NCI-H187 (cell line): ENCODE measurements around the gene CLEC4G.

ENCODE experiments used
- DNase-seq, 2 experiments: peaks; one replicate each; lab custom pipeline; 2025; lab: John Stamatoyannopoulos, UW

The CLEC4G gene

GRCh38 chr19:7697721-7698287, 34.1 kb downstream of the CLEC4G start:
- DNase-seq, result no peak

- no peak for DNase-seq
These were observed 37.4 kb downstream of the CLEC4G start for GRCh38 chr19:7694499-7694898.

DNA sequence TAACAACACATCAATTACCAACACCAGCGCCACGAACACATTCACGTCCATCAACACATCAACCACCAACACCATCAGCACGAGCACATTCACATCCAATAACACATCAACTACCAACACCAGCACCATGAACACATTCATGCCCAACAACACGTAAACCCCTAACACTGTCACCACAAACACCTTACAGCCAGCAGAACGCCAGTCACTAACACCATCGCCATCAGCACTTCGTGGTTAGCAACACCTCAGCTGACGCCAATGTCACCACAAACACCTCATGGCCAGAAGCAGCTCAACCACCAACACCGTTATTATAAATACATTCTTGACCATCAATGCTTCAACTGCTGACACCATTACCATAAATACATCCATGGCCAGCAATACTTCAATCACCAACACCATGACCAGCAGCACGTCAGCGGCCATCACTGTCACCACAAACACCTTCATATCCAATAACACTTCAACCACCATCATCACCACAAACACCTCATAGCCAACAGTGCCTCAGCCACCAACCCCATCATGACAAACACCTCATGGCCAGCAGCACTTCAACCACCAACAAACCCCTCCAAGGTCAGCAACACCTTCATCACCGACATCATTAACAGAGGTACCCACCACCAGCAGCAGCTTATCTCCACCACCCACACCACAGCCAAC, 39.4 kb downstream of the CLEC4G start:
- DNase-seq, result no peak

- DNase-seq, result no peak
These were observed 40.4 kb downstream of the CLEC4G start for GRCh38 chr19:7691497-7691896.

DNA sequence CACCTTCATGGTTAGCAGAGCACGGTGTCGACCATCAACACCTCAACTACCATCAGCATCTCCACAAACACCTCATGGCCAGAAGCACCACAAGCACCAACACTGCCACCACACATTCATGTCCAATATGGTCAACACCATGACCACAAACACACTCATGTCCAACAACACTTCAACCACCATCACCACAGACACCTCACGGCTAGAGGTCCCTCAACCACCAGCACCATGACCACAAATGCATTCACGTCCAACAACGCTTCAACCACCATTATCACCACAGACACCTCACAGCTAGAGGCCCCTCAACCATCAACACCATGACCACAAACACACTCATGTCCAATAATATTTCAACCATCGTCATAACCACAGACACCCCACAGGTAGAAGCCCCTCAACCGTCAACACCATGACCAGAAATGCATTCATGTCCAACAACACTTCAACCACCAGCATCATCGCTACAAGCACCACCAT, 41.1 kb downstream of the CLEC4G start:
- DNase-seq, result no peak

DNA sequence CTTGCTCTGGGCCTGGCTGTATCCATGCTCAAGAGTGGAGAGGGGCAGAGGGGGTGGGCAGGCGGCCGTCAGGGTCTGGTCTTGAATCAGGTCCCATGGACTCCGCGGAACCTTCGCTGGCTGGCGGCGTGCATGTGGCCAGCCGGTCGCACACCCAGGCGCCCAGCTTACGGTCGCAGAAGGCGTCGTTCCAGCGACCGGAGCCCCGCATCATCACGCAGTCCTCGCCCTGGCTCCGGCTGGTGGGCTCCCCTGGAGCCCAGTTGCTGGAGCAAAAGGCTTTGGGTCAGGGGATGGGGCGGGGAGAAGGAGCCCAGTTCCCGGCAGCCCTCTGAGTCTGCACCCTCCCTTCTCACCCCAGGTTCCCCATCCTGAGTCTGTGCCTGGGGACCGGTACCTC, 42.7 kb downstream of the CLEC4G start:
- DNase-seq, result no peak

GRCh38 chr19:7687177-7687576, 44.7 kb downstream of the CLEC4G start:
- no peak for DNase-seq

GRCh38 chr19:7685546-7686445, 46.1 kb downstream of the CLEC4G start:
- DNase-seq, result no peak

GRCh38 chr19:7682175-7682855, 49.6 kb downstream of the CLEC4G start:
- no peak for DNase-seq

DNA sequence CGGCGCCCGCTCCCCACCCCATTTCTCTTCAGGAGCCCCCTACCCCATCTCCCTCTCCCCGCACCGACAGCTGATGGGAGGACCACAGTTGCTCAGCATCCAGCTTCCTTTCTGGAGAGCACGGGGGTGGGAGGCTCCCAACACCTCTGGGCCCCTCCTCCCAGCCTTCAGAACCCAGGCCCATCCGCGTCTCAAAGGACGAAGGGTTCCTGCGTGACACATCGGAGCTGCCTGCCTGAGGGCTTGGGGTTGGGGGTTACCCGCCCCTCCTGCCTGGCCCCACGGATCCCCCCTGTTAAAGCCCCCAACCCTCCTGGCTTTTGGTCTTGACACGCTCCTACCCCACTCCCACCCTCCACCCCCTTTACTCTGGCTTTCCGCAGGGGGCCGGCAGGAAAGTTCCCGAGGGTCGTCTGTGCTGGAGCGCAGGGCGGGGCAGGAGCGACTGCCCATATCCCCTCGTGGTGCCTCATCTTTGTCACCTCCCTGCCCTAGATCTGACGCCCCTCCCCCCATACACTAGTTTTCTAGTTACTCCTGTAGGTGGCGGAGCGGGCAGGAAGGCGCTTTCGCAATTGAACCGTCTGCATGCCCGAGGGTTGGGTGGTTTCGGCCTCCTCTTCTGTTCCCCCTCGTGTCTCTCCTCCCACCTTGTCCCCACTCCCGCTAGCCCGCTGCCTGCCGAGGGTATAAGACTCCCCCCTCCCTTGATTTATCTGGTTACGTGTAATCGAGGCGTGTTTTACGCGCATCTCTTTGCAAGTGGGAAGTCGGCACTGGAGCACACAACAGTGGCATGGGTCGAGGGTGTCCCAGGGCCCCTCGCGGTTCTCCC, 50.4 kb downstream of the CLEC4G start:
- no peak for DNase-seq

DNA sequence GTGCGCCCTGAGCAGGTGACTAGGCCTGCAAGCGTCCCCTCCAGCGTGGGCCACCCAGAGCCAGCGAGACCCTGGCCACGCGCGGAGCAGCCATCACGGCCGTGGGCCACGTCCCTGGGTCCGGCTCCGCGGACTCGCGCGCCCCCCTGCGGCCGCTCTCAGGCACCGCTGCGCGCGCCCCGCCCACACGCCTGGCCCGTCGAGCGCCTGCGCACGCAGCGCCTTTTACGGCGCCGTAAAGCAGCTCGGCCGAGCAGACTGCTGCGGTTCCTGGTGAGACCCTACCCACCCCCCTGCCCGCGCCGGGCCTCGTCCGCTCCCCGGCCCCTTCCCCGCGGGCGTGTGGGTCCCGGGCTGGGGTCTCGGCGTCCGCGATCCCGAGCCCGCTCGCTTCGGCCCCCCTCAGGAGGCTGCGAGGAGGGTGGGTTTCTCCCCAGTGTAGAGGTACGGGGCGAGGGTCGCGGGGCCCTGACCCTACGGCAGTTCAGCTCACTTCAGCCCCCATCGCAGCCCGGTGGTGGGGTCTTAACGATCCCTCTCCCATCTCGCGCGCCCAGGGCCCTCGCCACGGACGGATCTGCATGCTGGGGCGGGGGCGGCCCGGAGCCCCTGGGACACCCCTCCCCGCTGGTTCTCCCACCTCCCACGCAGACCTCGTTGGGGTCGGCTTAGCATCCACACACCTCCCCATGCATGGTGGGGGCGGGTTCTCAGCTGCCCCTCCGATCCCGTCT, 51.1 kb downstream of the CLEC4G start, which contains the start of gene TRAPPC5:
Gene TRAPPC5 (plus strand): TSS at position 228 of the 734 bp plus-strand sequence. CDS start 1,421 bp downstream, outside the sequence.
- DNase-seq, result peak; percentile 37 to 54

DNA sequence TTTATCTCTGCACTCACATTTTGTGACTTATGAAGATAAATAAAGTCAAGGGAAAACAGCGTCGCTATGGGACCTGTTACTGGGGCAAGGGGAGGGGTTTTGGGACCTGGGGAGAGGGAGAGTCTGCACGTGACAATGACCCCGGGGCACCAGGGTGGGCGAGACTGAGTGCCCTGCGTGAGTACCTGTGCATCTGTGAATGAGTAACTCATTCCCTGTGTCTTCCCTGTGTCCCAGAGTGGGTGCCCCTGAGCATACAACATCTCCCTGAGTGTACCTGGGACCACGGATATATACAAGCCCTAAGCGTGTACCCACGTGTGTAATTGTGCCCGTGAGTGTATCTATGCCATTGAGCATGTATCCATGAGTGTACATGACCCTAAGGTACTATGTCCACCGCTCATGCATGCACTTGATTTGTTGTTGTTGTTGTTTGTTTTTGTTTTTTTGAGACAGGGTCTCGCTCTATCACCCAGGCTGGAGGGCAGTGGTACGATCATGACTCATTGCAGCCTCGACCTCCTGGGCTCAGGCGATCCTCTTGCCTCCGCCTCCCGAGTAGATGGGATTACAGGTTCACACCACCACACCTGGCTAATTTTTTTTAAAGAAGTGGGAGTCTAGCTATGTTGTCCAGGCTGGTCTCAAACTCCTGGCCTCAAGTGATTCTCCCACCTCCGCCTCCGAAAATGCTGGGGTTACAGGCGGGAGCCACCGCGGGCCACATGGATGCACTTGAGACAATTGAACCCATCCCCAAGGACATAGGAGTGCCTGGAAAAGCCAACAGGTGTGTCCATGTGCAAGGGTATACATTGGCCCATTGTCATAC, 51.9 kb downstream of the CLEC4G start:
- DNase-seq, result no peak

DNA sequence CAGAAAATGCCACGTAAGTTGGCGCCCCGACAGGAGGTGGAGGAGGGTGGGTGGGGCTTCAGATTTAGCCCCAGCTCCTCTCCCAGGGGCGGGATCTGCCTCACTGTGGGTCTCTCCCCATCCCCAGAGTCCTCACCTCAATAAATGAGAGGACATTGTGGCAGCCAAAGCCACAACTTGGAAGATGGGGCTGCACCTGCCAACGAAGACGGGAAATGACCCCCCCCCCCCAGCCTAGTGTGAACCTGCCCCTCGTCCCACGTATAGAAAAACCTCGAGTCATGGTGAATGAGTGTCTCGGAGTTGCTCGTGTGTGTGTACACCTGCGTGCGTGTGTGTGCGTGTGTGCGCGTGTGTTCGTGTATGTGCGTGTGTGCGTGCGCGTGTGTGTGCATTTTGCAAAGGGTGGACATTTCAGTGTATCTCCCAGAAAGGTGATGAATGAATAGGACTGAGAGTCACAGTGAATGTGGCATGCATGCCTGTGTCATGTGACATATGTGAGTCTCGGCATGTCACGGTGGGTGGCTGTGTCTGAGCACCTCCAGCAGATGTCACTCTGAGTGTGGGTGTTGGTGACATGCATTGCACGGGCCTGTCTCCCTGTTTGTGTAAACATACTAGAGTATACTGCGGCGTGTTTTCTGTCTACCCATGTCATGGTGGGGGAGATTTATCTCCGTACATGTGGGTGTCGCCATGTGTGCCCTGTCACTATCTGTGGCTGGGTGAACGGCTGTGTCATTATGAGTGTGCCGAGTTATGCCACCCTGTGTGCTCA, 52.7 kb downstream of the CLEC4G start:
- DNase-seq, result no peak
